Measurements from ENCODE around the gene TLR9. TPM values are rescaled to one million over a fixed set of nuclear protein-coding genes. Genes with fewer than 3 reads are reported as not detected.
"Not testable (repeated sequence)": the region's sequence is repeated elsewhere in the genome, so short reads cannot be mapped to it uniquely, and the experiment has no call there.

TLR9 gene, protein sequence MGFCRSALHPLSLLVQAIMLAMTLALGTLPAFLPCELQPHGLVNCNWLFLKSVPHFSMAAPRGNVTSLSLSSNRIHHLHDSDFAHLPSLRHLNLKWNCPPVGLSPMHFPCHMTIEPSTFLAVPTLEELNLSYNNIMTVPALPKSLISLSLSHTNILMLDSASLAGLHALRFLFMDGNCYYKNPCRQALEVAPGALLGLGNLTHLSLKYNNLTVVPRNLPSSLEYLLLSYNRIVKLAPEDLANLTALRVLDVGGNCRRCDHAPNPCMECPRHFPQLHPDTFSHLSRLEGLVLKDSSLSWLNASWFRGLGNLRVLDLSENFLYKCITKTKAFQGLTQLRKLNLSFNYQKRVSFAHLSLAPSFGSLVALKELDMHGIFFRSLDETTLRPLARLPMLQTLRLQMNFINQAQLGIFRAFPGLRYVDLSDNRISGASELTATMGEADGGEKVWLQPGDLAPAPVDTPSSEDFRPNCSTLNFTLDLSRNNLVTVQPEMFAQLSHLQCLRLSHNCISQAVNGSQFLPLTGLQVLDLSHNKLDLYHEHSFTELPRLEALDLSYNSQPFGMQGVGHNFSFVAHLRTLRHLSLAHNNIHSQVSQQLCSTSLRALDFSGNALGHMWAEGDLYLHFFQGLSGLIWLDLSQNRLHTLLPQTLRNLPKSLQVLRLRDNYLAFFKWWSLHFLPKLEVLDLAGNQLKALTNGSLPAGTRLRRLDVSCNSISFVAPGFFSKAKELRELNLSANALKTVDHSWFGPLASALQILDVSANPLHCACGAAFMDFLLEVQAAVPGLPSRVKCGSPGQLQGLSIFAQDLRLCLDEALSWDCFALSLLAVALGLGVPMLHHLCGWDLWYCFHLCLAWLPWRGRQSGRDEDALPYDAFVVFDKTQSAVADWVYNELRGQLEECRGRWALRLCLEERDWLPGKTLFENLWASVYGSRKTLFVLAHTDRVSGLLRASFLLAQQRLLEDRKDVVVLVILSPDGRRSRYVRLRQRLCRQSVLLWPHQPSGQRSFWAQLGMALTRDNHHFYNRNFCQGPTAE
- total RNA-seq = under 1 TPM; 0.46 to 0.52 TPM
- long read RNA-seq, donor 1, partial matches to known transcripts = 0 of 1 reads
- long read RNA-seq, donor 1, other reads (novel, unspliced or antisense) = 1 of 1 reads
- long read RNA-seq, donor 2 = 0 reads

DNA sequence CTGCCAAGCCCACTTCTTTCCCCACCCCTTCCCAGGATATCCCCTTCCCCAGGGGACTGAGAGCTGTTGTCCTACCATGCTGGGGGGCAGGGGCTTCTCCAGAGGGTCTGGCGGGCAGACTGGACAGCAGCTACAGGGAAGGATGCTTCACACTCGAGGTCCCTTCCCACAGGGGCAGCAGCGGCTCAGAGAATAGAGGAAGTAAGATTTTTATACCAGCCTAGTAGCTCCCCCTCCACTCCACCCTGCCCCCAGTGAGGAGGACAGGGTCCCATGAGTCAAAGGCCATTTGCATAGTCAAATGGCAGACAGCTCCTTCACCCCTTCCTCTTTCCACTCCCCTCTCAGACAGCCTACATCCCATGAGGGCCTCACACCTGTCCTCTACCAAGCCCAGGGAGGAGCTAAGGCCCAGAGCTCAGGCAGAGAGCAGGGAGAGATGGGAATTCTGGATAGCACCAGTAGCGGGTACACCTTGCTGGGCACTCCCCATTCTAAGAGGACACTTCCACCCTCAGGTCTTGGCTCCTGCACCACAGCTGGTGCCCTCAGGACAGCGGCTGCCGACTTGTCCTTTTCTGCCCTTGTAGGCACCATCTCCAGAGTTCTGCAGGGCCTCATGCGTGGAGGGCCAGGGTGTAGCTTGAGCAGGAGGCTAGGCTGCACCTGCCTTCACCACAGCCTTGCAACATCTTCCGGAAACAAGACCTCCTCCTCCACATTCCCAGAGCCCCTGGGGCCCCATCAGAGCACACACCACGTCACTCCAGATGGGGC, at the start of gene TLR9:
Gene TLR9 (minus strand): TSS at position 194 of the 777 bp plus-strand sequence. CDS start 116 bp downstream, at position 78.
- intact Hi-C loops (cut with DNase I) = loop anchor here in 1 of 2 donors (5.0 kb wide), 1 partner anchor 117 kb away; no protein-coding TSS in a partner anchor

DNA sequence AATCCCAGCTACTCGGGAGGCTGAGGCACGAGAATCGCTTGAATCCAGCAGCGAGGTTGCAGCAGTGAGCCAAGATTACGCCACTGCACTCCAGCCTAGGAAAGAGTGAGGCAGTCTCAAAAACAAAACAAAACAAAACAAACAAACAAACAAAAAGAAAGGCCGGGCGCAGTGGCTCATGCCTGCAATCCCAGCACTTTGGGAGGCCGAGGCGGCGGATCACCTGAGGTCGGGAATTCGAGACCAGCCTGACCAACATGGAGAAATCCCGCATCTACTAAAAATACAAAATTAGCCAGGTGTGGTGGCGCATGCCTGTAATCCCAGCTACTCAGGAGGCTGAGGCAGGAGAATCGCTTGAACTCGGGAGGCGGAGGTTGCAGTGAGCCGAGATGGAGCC, 49.3 kb upstream of the TLR9 start:
- intact Hi-C loops (cut with DNase I) = loop anchor here in 1 of 2 donors (5.0 kb wide), 1 partner anchor 32 kb away; no protein-coding TSS in a partner anchor
- not testable (repeated sequence) for DNase-seq (ENCODE audit: low spot score)

More for the DNA sequence above, at the start of gene TLR9:
- peak; percentile 69 for DNase-seq (ENCODE audit: low spot score)

DNA sequence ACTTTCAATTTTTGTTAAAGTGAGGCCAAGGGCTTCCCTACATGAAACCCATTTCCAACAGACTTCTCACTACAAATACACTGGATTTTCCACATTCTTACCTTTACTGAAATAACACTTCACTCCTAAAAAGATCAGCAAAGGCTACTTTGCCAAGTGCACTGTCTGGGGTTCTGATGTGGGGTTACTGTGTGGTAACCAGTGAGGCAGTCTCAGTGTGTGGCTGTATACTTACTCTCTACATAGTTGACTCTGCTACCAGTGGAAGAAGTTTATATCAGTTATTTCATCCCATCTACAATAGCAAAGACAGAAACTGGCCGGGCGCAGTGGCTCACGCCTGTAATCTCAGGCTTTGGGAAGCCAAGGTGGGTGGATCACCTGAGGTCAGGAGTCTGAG, 47.4 kb upstream of the TLR9 start:
- intact Hi-C loops (cut with DNase I) = no loop called here
- no peak for DNase-seq (ENCODE audit: low spot score)

DNA sequence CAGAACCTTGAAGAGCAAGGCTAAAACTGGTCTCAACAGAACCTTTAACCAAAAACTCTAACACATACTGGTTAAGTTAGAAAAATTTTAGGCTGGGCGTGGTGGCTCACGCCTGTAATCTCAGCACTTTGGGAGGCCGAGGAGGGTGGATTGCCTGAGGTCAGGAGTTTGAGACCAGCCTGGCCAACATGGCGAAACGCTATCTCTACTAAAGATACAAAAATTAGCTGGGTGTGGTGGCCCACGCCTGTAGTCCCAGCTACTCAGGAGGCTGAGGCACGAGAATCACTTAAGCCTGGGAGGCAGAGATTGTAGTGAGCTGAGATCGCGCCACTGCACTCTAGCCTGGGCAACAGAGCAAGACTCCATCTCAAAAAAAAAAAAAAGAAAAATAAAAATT, 46.7 kb upstream of the TLR9 start:
- DNase-seq (ENCODE audit: low spot score); intact Hi-C loops (cut with DNase I): not testable (repeated sequence)

DNA sequence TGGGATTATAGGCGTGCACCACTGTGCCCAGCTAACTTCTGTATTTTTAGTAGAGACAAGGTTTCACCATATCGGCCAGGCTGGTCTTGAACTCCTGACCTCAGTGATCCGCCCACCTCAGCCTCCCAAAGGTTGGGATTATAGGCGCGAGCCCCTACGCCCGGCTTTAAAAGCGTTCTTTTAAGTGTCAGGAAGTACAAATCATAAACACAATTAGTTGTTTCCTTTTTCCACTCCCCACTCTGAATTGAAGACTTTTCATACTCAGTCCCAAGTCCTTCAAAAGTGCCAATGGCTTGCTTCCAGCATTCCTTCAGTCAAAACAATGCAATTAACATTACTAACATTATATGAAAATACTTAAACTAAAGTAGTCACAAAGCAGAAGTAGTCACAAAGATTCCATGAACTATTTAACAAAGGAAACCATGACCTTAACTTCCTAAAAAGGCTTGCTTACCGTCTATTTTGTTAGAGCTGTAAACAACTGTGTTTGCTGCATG, 44.9 kb upstream of the TLR9 start:
- intact Hi-C loops (cut with DNase I) = no loop called here
- no peak for DNase-seq (ENCODE audit: low spot score)

DNA sequence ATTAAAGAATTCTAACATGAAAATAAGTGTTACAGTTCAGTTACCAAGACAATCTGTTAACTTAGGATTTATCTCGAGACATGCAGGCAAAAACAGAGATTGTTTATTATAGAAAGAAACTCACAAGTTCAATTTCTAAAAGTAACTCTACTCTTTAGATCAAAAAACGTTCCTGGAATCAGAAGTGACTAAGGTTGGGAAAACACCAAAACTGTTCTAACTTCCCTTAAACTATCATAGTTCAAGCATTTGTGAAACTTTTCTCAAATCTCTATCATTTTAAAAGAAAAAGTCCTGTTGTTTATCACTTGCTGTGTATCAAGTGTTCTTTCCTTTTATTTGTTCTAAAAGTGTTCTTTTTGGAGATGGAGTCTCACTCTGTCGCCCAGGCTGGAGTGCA, 44.3 kb upstream of the TLR9 start:
- intact Hi-C loops (cut with DNase I) = no loop called here
- no peak for DNase-seq (ENCODE audit: low spot score)

DNA sequence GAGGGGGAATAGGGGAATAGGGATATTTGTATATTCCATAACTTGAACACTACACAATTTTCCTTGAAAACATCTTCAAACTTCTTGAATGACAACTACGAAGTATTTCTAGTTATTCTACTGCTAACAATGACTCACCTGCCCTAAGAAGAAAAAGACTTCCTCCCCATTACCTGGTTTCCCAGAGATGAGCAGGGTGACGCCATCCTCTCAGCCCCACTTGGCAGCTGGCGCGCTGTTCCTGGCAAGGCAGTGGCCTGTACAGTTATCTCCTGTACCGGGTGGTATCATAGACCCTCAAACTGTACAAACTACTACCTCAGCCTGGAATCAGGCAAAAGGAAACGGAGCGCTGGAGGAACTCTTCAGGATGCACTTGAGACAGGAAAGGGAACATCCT, 42.6 kb upstream of the TLR9 start:
- intact Hi-C loops (cut with DNase I) = no loop called here
- no peak for DNase-seq (ENCODE audit: low spot score)

DNA sequence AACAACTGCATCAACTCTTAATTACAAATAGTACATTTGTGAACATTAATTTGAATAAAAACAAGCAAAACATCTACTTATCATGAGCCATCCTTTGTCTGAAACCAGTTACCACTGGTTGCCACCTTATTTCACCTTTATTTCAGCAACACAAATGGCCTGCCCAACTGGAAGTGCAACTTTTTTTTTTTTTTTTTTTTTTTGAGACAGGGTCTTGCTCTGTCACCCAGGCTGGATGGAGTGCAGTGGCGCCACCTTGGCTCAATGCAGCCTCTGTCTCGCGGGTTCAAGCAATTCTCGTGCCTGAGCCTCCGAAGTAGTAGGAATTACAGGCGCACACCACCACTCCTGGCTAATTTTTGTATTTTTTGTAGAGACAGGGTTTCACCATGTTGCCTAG, 39.9 kb upstream of the TLR9 start:
- no peak for DNase-seq (ENCODE audit: low spot score)
- intact Hi-C loops (cut with DNase I) = no loop called here

DNA sequence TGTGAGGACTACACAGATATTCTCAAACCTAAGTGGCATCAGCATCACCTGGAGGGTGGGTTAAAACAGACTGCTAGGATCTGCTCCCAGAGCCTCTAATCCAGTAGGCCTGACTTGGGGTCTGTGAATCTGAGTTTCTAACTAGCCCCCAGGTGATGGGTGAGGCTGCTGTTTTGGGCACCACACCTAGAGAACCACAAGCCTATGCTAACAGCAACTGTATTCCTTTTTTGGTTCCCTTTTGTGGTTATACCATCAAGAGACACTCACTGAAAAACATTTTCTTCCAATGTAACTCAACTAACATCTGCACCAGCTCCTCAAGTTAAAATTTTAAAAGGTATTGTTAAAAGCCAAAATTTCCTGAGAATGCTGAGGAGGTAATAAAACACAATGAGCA, 37.0 kb upstream of the TLR9 start:
- intact Hi-C loops (cut with DNase I) = no loop called here
- DNase-seq (ENCODE audit: low spot score) = no peak

DNA sequence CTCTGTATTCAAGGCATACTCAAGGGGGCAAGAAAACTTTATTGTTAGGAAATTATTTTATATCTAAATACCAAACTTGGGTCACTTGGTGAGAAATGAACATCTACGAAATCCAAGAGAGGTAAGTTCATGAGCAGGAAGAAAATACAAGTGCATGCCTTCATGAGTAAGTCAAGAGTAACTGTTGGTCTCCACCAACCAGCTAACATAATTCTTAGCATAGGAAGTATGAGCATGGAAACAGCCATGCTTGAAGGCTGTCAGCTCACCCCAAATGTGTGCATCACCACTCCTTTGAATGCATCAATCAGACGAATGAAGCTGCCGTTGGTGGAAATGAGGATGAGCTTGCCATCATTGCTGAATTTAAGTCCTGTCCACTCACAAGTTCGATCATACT, 34.0 kb upstream of the TLR9 start:
- intact Hi-C loops (cut with DNase I) = no loop called here
- DNase-seq (ENCODE audit: low spot score) = no peak

DNA sequence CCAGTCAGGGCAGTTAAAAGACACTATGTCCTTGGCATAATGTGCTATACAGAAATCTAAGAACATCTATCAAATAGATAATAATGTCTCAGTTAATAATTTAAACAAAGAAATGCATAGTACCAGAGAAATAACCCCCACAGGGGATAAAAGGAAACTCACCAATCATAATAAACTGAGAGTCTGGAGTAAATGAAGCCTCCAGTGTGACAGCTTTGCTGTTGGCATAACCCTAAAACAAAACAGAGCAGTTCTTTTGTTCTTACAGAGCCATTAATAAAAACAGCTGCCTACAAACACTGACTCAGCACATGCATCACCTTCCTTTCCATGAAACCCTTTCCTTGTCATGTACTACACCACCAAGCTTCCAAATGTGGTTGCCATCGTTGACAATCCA, 33.6 kb upstream of the TLR9 start:
- DNase-seq (ENCODE audit: low spot score) = no peak
- intact Hi-C loops (cut with DNase I) = no loop called here

DNA sequence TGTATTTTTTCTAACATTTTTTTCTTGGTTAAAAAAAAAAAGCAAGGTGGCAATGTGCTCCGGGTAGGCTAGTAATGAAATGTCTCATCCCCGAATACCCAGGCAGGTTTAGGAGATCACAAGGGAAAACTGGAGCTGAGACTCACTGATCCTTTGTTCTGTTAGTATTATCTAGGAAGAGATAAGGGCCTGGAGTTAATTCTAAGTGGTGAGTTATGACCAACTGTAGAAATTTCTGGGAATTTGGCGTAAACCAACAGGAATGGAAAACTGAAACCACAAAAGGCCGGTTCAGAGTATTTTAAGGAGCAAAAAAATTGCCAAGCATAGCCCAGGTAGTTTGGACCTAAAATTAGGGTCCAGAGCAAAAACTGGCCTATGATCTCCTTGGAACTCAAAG, 32.5 kb upstream of the TLR9 start:
- intact Hi-C loops (cut with DNase I) = no loop called here
- no peak for DNase-seq (ENCODE audit: low spot score)

DNA sequence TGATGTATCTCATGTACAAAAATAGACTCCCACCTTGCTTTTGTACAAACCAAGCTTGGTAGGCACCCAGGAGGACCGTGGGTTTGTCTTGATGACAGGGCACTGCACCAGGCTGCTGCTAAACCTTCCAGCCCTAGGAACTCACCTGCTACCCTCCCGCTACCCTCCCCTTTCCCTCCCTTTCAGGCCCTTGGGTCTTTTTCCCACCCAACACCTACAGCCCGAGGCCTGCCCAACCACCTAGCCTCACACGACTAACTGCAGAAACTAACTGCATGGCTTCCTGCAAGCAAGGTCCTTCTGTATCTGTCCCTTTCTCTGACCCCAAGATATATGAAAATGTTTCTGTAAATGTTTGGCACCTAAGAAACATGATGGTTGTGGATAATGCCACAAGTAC, 31.2 kb upstream of the TLR9 start:
- intact Hi-C loops (cut with DNase I) = no loop called here
- no peak for DNase-seq (ENCODE audit: low spot score)

DNA sequence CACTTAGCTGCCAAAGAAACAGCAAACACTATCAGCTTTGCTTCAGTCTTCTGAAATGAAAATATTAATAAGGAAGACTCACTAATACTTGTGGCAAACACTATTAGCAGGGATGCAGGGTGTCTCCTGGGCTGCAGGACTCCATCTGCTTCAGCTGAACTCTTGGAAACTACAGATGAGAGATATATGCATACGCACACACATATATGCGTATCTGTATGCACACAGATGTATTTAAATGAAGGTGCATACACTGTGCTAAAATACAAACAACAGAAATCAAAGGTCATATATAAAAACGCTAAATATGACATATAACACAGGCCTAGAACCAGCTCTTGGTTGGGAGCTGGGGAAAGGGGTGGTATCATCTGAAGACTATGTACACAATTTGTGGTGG, 30.7 kb upstream of the TLR9 start:
- DNase-seq (ENCODE audit: low spot score) = no peak
- intact Hi-C loops (cut with DNase I) = no loop called here

DNA sequence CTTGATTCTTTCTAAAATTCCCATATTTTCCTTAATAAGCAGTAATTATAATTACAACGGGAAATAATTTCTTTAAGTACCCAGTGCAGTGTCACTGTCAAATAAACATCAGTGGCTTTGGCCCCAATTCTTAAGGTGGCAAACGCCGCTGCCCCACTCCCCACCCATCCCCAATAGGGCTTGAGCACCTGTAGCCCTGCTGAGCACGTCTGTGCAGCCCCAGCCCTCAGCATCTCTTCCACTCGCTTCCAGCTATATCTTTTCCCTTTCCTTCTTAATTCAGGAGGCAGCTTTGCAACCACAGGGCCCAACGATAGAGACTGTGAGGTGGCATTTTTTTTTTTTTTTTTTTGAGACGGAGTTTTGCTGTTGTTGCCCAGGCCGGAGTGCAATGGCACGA, 29.2 kb upstream of the TLR9 start:
- intact Hi-C loops (cut with DNase I) = no loop called here
- no peak for DNase-seq (ENCODE audit: low spot score)

DNA sequence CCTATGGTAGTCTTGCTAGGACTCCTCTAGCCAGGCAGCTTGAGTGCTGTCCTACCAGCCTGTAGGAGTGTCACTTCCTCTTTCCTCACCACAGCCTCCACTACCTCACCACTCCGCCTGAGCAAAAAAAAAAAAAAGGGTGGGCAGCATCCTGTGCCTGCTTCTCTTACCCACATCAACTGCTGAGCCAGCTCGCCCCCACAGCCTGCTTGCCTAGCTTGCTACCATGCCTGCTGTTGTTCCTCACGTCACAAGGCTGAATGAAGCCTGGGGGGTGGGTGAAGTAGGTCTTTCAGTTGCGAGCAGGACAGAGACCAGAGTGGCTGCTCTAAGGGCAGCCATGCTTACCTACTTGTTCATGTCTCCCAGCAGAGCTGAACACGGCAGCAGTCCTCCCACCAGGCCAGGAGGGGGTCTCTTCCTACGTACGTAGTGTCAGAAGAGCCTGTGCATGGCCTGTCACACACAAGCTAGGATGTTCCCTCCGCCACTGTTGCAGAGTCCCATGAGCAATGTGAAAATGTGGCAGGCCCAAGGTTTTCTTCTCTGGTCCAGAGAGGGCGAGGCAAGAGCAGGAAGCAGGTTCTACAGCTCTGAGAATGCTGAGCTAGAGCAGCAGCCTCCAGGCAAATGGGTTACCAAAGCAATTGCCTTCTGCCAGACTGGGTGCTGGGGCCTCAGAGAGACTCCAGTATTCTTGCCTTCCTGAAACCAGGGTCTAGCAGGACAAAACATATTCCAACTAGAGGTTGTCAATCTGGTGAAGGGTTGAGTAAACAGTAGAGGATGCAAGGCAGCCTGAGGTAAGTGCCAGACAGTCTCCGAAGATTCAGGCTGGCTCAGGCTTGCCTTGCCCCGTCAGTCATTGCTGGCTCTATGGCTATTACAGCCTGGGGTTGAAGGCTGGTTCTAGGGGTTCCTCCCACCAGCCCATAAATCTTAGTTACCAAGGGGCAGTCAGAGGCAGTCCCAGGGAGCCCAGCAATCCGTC, 28.2 kb upstream of the TLR9 start:
- peak; percentile 88 for DNase-seq (ENCODE audit: low spot score)

DNA sequence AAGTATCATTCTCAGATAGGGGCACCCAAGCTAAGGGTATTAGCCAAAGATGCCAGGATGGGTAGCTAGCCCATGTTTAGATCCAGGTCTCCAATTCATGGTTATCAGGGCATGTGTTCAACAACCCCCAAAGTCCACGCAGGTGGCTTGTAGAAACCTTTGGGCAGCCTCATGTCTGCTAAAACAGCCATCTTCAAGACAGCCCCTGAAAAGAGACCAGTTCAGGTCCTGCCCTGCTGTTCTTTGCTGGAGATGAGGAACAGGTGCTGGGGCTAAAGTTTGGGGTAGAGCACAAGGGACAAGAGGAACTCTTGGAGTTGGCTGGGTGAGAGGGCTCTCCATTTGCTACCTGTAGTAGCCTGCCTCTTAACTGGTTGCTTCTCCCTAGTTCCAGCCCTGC, 24.7 kb upstream of the TLR9 start:
- intact Hi-C loops (cut with DNase I) = no loop called here
- DNase-seq (ENCODE audit: low spot score) = peak; percentile 34

More for the DNA sequence above, 28.2 kb upstream of the TLR9 start:
- intact Hi-C loops (cut with DNase I) = no loop called here

DNA sequence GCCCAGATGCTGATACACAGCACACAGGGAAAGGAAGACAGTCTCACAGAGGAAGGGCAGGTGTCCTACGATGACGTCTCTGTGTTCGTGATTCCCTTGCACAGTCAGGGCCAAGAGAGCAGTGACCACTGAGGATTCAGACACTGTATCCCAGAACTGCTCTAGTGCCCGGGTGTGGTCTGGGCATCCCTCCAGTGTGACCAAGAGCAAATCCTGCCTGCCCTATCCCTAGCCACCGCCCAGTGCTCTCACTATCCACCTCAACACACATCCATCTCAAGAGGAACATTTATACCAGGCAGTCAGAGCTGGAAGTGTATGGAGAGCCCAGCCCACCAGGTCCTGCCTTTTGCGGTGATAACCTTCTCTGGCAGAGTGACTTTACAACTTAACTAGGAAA, 24.2 kb upstream of the TLR9 start:
- DNase-seq (ENCODE audit: low spot score) = peak; percentile 55
- intact Hi-C loops (cut with DNase I) = no loop called here
